Measurements from ENCODE around the gene HAS3. TPM values are rescaled to one million over a fixed set of nuclear protein-coding genes. Genes with fewer than 3 reads are reported as not detected.

Gene HAS3
- total RNA-seq, 3 donors from 2014 or later (not counting 1 experiment from before 2014, with no cell fraction given), result 1.8 to 2.5 (median 2.3) TPM

DNA sequence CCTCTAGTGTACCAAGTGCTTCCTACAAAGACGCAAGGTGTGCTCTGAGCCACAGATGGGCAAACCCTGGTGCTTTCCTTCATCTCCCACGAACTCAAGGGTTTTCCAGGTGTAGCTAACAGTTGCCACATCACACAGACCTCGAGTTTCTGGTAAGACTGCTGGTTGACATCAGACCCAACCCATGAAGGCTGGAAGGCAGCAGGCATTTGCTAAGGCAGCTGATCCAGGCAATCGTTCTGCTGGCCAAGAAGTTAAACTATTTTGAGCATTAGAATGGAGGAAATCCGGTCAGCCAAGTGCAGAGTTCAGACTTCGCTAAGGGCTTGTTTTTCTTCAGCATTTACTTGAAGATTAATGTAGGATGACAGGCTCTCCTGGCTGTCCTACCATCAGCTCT lies 11.5 kb downstream of the HAS3 start:
- TF ChIP-seq, protein P1, sequence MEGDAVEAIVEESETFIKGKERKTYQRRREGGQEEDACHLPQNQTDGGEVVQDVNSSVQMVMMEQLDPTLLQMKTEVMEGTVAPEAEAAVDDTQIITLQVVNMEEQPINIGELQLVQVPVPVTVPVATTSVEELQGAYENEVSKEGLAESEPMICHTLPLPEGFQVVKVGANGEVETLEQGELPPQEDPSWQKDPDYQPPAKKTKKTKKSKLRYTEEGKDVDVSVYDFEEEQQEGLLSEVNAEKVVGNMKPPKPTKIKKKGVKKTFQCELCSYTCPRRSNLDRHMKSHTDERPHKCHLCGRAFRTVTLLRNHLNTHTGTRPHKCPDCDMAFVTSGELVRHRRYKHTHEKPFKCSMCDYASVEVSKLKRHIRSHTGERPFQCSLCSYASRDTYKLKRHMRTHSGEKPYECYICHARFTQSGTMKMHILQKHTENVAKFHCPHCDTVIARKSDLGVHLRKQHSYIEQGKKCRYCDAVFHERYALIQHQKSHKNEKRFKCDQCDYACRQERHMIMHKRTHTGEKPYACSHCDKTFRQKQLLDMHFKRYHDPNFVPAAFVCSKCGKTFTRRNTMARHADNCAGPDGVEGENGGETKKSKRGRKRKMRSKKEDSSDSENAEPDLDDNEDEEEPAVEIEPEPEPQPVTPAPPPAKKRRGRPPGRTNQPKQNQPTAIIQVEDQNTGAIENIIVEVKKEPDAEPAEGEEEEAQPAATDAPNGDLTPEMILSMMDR (IDR thresholded peaks at IDR 0.05), result no peak
- Histone ChIP-seq H3K9me3 (ENCODE audit: control insufficient read depth, insufficient read depth, low read length) (no peaks in the 10 kb centered on the region), H3K36me3 (ENCODE audit: control insufficient read depth, insufficient read depth, low read length) (peaks cover 58% of the 10 kb centered on the region), H3K4me1 (ENCODE audit: control insufficient read depth, insufficient read depth, low read length) (no peaks in the 10 kb centered on the region), H3K4me3 (ENCODE audit: low read length) (no peak overlapping the region), H3K27me3 (ENCODE audit: control insufficient read depth, insufficient read depth, low read length) (no peaks in the 10 kb centered on the region), H3K27ac (ENCODE audit: low read length) (no peak overlapping the region)
- no peak for ATAC-seq
- Mint-ChIP-seq H3K36me3 (no peaks in the 10 kb centered on the region), H3K4me1 (peaks cover 0 to 10% of the 10 kb centered on the region in 2 donors), H3K4me3 (no peak overlapping the region), H3K27me3 (ENCODE audit: low read depth in 2 of 2) (no peaks in the 10 kb centered on the region), H3K9me3 (no peaks in the 10 kb centered on the region), H3K27ac (no peak overlapping the region)
- no peak for DNase-seq
- WGBS (ENCODE audit: insufficient coverage), result 79% methylated on average over 6 of the region's 6 CpGs
- intact Hi-C loops (cut with micrococcal nuclease), result no loop called here

DNA sequence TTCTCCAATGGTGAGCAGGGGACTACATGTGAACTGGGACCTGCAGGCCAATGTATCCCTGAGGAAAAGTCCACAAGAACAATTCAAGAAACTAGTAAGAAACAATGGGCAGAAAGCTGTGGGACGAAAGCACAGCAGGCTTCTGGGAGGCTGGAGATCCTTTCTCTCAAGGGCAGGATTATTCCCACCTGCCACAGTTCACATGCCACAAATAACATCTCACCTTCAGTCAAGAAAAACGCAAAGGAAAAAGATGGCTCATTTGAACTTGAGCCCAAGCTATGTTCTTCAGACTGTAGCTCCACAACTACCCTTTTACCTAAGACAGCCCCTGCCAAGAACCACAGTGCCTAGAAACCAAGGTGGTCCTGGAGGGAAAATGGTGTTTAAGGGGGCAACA lies 13.0 kb downstream of the HAS3 start:
- Histone ChIP-seq H3K9me3 (ENCODE audit: control insufficient read depth, insufficient read depth, low read length) (no peaks in the 10 kb centered on the region), H3K4me3 (ENCODE audit: low read length) (no peak overlapping the region), H3K36me3 (ENCODE audit: control insufficient read depth, insufficient read depth, low read length) (peaks cover 58% of the 10 kb centered on the region), H3K4me1 (ENCODE audit: control insufficient read depth, insufficient read depth, low read length) (no peaks in the 10 kb centered on the region), H3K27me3 (ENCODE audit: control insufficient read depth, insufficient read depth, low read length) (no peaks in the 10 kb centered on the region), H3K27ac (ENCODE audit: low read length) (no peak overlapping the region)
- H3K36me3 Mint-ChIP-seq, result no peaks in the 10 kb centered on the region
- no peak overlapping the region for H3K27ac Mint-ChIP-seq
- intact Hi-C loops (cut with micrococcal nuclease), result no loop called here
- TF ChIP-seq, protein P1 (IDR thresholded peaks at IDR 0.05), result no peak
- no peak for ATAC-seq
- no peak overlapping the region for H3K4me3 Mint-ChIP-seq
- 97% methylated on average over 2 of the region's 2 CpGs for WGBS (ENCODE audit: insufficient coverage)
- DNase-seq, result no peak
- peaks cover 0 to 5% of the 10 kb centered on the region in 2 donors for H3K4me1 Mint-ChIP-seq
- no peaks in the 10 kb centered on the region for H3K27me3 Mint-ChIP-seq (ENCODE audit: low read depth in 2 of 2)
- no peaks in the 10 kb centered on the region for H3K9me3 Mint-ChIP-seq

DNA sequence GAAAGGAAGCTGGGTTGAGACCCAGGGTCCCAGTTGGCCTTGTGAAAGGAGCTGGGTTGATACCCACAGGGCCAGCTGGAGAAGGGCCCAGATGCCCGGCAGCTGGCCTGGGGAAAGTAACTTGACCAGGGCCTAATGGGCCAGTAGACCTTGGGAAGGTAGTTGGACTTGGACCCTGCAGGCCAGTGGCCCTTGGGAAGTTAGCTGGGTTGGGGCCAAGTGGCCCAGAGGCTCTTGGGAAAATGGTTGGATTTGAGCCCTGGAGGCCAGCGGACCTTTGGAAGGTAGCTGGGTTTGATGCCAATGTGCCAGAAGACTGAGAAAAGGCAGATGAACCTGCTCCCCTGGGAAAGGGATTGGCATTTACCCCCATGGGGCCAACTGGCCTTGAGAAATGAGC lies 13.5 kb downstream of the HAS3 start:
- no peak overlapping the region for H3K27ac Mint-ChIP-seq
- Histone ChIP-seq H3K4me1 (ENCODE audit: control insufficient read depth, insufficient read depth, low read length) (no peaks in the 10 kb centered on the region), H3K9me3 (ENCODE audit: control insufficient read depth, insufficient read depth, low read length) (no peaks in the 10 kb centered on the region), H3K27me3 (ENCODE audit: control insufficient read depth, insufficient read depth, low read length) (no peaks in the 10 kb centered on the region), H3K36me3 (ENCODE audit: control insufficient read depth, insufficient read depth, low read length) (peaks cover 58% of the 10 kb centered on the region), H3K4me3 (ENCODE audit: low read length) (no peak overlapping the region), H3K27ac (ENCODE audit: low read length) (no peak overlapping the region)
- ATAC-seq (no peak), DNase-seq (no peak)
- intact Hi-C loops (cut with micrococcal nuclease), result no loop called here
- H3K36me3 Mint-ChIP-seq, result no peaks in the 10 kb centered on the region
- WGBS (ENCODE audit: insufficient coverage), result 98% methylated on average over 2 of the region's 2 CpGs
- TF ChIP-seq, protein P1 (IDR thresholded peaks at IDR 0.05), result no peak
- peaks cover 2 to 7% of the 10 kb centered on the region in 2 donors for H3K4me1 Mint-ChIP-seq
- no peak overlapping the region for H3K4me3 Mint-ChIP-seq
- no peaks in the 10 kb centered on the region for H3K27me3 Mint-ChIP-seq (ENCODE audit: low read depth in 2 of 2)
- no peaks in the 10 kb centered on the region for H3K9me3 Mint-ChIP-seq

DNA sequence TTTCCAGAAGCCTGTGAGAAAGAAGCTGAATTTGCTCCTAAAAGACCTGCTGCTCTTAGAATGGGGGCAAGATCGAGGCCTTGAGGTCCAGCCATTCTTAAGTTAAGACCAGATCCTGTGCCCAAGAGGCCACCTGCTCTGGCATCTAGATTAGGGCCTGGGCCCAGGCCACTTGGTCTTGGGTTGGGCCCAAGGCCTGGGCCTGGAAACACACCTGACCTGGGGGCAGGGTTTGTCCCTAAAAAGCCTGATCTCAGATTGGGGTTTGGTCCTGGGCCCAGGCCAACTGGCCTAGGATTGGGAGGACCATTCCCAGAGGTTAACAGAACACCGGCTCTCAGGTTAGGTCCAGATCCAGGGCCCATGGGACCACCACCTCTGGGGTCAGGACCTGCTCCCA lies 14.1 kb downstream of the HAS3 start:
- no peaks in the 10 kb centered on the region for H3K36me3 Mint-ChIP-seq
- intact Hi-C loops (cut with micrococcal nuclease), result no loop called here
- no peaks in the 10 kb centered on the region for H3K9me3 Mint-ChIP-seq
- H3K4me1 Mint-ChIP-seq, result peaks cover 4 to 9% of the 10 kb centered on the region in 2 donors
- Histone ChIP-seq H3K4me1 (ENCODE audit: control insufficient read depth, insufficient read depth, low read length) (no peaks in the 10 kb centered on the region), H3K9me3 (ENCODE audit: control insufficient read depth, insufficient read depth, low read length) (no peaks in the 10 kb centered on the region), H3K4me3 (ENCODE audit: low read length) (no peak overlapping the region), H3K27me3 (ENCODE audit: control insufficient read depth, insufficient read depth, low read length) (no peaks in the 10 kb centered on the region), H3K36me3 (ENCODE audit: control insufficient read depth, insufficient read depth, low read length) (peaks cover 58% of the 10 kb centered on the region), H3K27ac (ENCODE audit: low read length) (no peak overlapping the region)
- no peaks in the 10 kb centered on the region for H3K27me3 Mint-ChIP-seq (ENCODE audit: low read depth in 2 of 2)
- no peak for ATAC-seq
- no peak for DNase-seq
- WGBS (ENCODE audit: insufficient coverage), result 98% methylated on average over 2 of the region's 2 CpGs
- TF ChIP-seq, protein P1 (IDR thresholded peaks at IDR 0.05), result no peak
- no peak overlapping the region for H3K27ac Mint-ChIP-seq
- no peak overlapping the region for H3K4me3 Mint-ChIP-seq

Data from natural killer cell (primary cell).